Esophagus muscularis mucosa (tissue), 3 donors: ENCODE results near the gene LGALSL.

Source experiments
- POLR2A ChIP-seq: fragments of 450-650 bp; IDR thresholded peaks from one replicate; pipeline ENCODE4 v1.6.1; 2017; ENCODE audit warnings: antibody characterized with exemption, moderate library complexity, mild to moderate bottlenecking, low read depth
- POLR2AphosphoS5 ChIP-seq, 2 donors: sonication (generic); formaldehyde crosslinking; IDR thresholded peaks; one replicate each; pipeline ENCODE4 v1.6.1; 2017; ENCODE audit warnings: antibody characterized with exemption in 2 of 2
- TF ChIP-seq, protein P1 (sequence below), 3 experiments: fragments of 200-600 bp in 2 of 3; fragments of 450-650 bp in 1 of 3; sonication (generic) in 2 of 3; IDR thresholded peaks; one replicate each; pipeline ENCODE4 v1.5.1; 2017 to 2019; ENCODE audit warnings: antibody characterized with exemption in 3 of 3, mild to moderate bottlenecking in 2 of 3, moderate library complexity in 1 of 3

DNA sequence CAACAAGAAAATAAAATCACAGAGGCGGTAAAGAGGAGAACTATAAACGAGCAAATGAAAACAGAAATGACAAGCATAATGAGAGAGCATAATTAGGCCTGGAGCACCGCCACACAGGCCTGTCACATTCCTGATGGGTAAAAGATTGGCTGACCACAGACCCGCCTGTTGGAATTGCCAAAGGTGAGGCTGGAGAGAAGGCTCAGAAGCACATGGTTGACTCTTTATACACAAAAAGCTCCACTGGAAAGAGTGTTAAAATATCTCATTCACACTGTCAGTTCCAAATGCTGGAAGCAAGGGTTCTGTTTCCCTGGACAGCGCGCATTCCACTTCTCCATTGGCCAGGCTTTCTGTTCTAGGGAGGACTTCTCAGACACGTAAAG, 5.9 kb upstream of the LGALSL start:
- TF ChIP-seq, protein P1, sequence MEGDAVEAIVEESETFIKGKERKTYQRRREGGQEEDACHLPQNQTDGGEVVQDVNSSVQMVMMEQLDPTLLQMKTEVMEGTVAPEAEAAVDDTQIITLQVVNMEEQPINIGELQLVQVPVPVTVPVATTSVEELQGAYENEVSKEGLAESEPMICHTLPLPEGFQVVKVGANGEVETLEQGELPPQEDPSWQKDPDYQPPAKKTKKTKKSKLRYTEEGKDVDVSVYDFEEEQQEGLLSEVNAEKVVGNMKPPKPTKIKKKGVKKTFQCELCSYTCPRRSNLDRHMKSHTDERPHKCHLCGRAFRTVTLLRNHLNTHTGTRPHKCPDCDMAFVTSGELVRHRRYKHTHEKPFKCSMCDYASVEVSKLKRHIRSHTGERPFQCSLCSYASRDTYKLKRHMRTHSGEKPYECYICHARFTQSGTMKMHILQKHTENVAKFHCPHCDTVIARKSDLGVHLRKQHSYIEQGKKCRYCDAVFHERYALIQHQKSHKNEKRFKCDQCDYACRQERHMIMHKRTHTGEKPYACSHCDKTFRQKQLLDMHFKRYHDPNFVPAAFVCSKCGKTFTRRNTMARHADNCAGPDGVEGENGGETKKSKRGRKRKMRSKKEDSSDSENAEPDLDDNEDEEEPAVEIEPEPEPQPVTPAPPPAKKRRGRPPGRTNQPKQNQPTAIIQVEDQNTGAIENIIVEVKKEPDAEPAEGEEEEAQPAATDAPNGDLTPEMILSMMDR (IDR thresholded peaks at IDR 0.05), result no peak
- TF ChIP-seq POLR2A, result no peak
- no peak for TF ChIP-seq POLR2AphosphoS5 (IDR thresholded peaks at IDR 0.05)
